Liver (tissue), 9 donors: Measurements from ENCODE around the gene CACNA1D. TPM values are rescaled to one million over a fixed set of nuclear protein-coding genes. Genes with fewer than 3 reads are reported as not detected.

Experiments used
- DNase-seq: peaks from one replicate; pipeline ENCODE4 v3.0.0-alpha.2; 2017; ENCODE audit warnings: low spot score
- H3K27ac ChIP-seq, 2 donors: one replicate each; pipeline ENCODE4 v1.7.0; 2013; ENCODE audit warnings: inconsistent platforms in 2 of 2, low read length in 2 of 2, control low read depth in 1 of 2, low read depth in 1 of 2, mild to moderate bottlenecking in 1 of 2
- H3K27me3 ChIP-seq, 4 donors: one replicate each; pipeline versions ENCODE4 v1.6.1 to v1.7.0; 2013; ENCODE audit warnings: low read length in 3 of 4, inconsistent platforms in 1 of 4, mild to moderate bottlenecking in 1 of 4, moderate library complexity in 1 of 4; ENCODE audit not compliant: control insufficient read depth in 4 of 4, insufficient read depth in 4 of 4
- H3K36me3 ChIP-seq, 4 donors: one replicate each; pipeline versions ENCODE4 v1.6.1 to v1.7.0; 2013; ENCODE audit warnings: low read length in 3 of 4, mild to moderate bottlenecking in 3 of 4, low read depth in 1 of 4, moderate library complexity in 1 of 4; ENCODE audit not compliant: control insufficient read depth in 4 of 4, insufficient read depth in 3 of 4
- H3K4me1 ChIP-seq, 4 donors: one replicate each; pipeline versions ENCODE4 v1.6.1 to v1.7.0; 2013; ENCODE audit warnings: low read length in 3 of 4, mild to moderate bottlenecking in 3 of 4, moderate library complexity in 1 of 4; ENCODE audit not compliant: control insufficient read depth in 4 of 4, insufficient read depth in 4 of 4
- H3K4me3 ChIP-seq, 3 donors: one replicate each; pipeline versions ENCODE4 v1.6.1 to v1.7.0; 2013; ENCODE audit warnings: low read length in 3 of 3, control low read depth in 1 of 3, low read depth in 1 of 3, mild to moderate bottlenecking in 1 of 3
- H3K9ac ChIP-seq, 2 donors: one replicate each; pipeline ENCODE4 v1.7.0; 2013; ENCODE audit warnings: low read length in 2 of 2, mild to moderate bottlenecking in 2 of 2, moderate library complexity in 2 of 2, control low read depth in 1 of 2, low read depth in 1 of 2
- H3K9me3 ChIP-seq, 4 donors: one replicate each; pipeline versions ENCODE4 v1.6.1 to v1.7.0; 2013; ENCODE audit warnings: low read length in 3 of 4; ENCODE audit not compliant: control insufficient read depth in 4 of 4
- ATF3 ChIP-seq: IDR thresholded peaks from 2 replicates; pipeline ENCODE4 v1.6.1; 2016; ENCODE audit warnings: antibody characterized with exemption
- CTCF ChIP-seq: fragments of 150-350 bp; IDR thresholded peaks from 2 replicates; pipeline ENCODE4 v1.5.1; 2017; ENCODE audit warnings: improper control_type of control experiment, low read depth, low read length; ENCODE audit not compliant: missing input control
- EGR1 ChIP-seq, 2 donors: IDR thresholded peaks; 2 replicates each; pipeline ENCODE4 v1.6.1; 2016 to 2018; ENCODE audit warnings: antibody characterized with exemption in 2 of 2, low read depth in 2 of 2
- FOXA1 ChIP-seq: IDR thresholded peaks from 2 replicates; pipeline ENCODE4 v1.6.1; 2016; ENCODE audit warnings: antibody characterized with exemption
- FOXA2 ChIP-seq: IDR thresholded peaks from 2 replicates; pipeline ENCODE4 v1.6.1; 2016; ENCODE audit warnings: antibody characterized with exemption
- GABPA ChIP-seq, 2 donors: IDR thresholded peaks in 1 of 2; conservative IDR thresholded peaks in 1 of 2; 2 replicates each; pipeline ENCODE4 v1.6.1; 2016; ENCODE audit warnings: antibody characterized with exemption in 2 of 2, mild to moderate bottlenecking in 1 of 2, moderate library complexity in 1 of 2
- HNF4A ChIP-seq, 2 donors: conservative IDR thresholded peaks; 2 replicates each; pipeline ENCODE4 v1.6.1; 2016; ENCODE audit warnings: antibody characterized with exemption in 2 of 2, mild to moderate bottlenecking in 2 of 2
- HNF4G ChIP-seq: IDR thresholded peaks from 2 replicates; pipeline ENCODE4 v1.6.1; 2016; ENCODE audit warnings: antibody characterized with exemption
- JUND ChIP-seq, 2 donors: IDR thresholded peaks; 2 replicates each; pipeline ENCODE4 v1.6.1; 2016; ENCODE audit warnings: antibody characterized with exemption in 2 of 2
- MAX ChIP-seq: IDR thresholded peaks from 2 replicates; pipeline ENCODE4 v1.6.1; 2016; ENCODE audit warnings: antibody characterized with exemption
- NR2F2 ChIP-seq: IDR thresholded peaks from 2 replicates; pipeline ENCODE4 v1.6.1; 2016; ENCODE audit warnings: antibody characterized with exemption
- RAD21 ChIP-seq, 2 donors: IDR thresholded peaks; 2 replicates each; pipeline ENCODE4 v1.6.1; 2016; ENCODE audit warnings: antibody characterized with exemption in 2 of 2, mild to moderate bottlenecking in 2 of 2
- REST ChIP-seq: IDR thresholded peaks from 2 replicates; pipeline ENCODE4 v1.6.1; 2016; ENCODE audit warnings: antibody characterized with exemption, mild to moderate bottlenecking
- RXRA ChIP-seq, 2 donors: IDR thresholded peaks; 2 replicates each; pipeline ENCODE4 v1.6.1; 2017 to 2018; ENCODE audit warnings: antibody characterized with exemption in 2 of 2, mild to moderate bottlenecking in 1 of 2
- SP1 ChIP-seq: IDR thresholded peaks from 2 replicates; pipeline ENCODE4 v1.6.1; 2018; ENCODE audit warnings: antibody characterized with exemption, mild to moderate bottlenecking
- TAF1 ChIP-seq: conservative IDR thresholded peaks from 2 replicates; pipeline ENCODE4 v1.6.1; 2016; ENCODE audit warnings: antibody characterized with exemption, mild to moderate bottlenecking
- YY1 ChIP-seq: IDR thresholded peaks from 2 replicates; pipeline ENCODE4 v1.6.1; 2016; ENCODE audit warnings: antibody characterized with exemption, mild to moderate bottlenecking
- ZBTB33 ChIP-seq: IDR thresholded peaks from 2 replicates; pipeline ENCODE4 v1.6.1; 2016; ENCODE audit warnings: antibody characterized with exemption
- WGBS: extraction: QIAGEN DNeasy Blood & Tissue Kit; methylation state at CpG from one replicate; pipeline ENCODE4 v1.1.7; 2013; 5-methylcytosine and 5-hydroxymethylcytosine counted together
- polyA plus RNA-seq, 2 donors: library from polyadenylated mRNA; stranded (reverse) in 1 of 2; unstranded in 1 of 2; fragments of 200-250 nt in 1 of 2; fragments of >200 nt in 1 of 2; fragmentation: Nextera tagmentation in 1 of 2; extraction: Ambion mirVana in 1 of 2; gene quantifications; one replicate each; pipeline versions ENCODE4 v1.2.1 to v1.2.3, GENCODE V29; 2013 to 2015
- total RNA-seq, 2 donors: library from RNA; depleted of rRNA; stranded (reverse); fragments of >200 nt; gene quantifications; one replicate each; pipeline ENCODE4 v1.2.3, GENCODE V29; 2014
- donor health status: healthy.
- donor health status: healthy.
- donor health status: healthy.
- donor health status: healthy.
- donor health status: healthy.

CACNA1D gene
- total and polyA plus RNA-seq, 4 donors = 1.8 to 18.9 (median 3.4) TPM

GRCh38 chr3:53624061-53624857 is 129.8 kb downstream of the CACNA1D start:
- H3K9ac ChIP-seq = no peak overlapping the region
- H3K4me1 ChIP-seq = no peaks in the 10 kb centered on the region
- no peak overlapping the region for H3K4me3 ChIP-seq
- no peaks in the 10 kb centered on the region for H3K36me3 ChIP-seq
- no peak for DNase-seq
- 84% methylated on average over 10 of the region's 10 CpGs for WGBS
- TF ChIP-seq HNF4G (no peak), RAD21 (IDR thresholded peaks at IDR 0.05) (no peak), ATF3 (no peak), FOXA2 (no peak), TAF1 (no peak), REST (no peak), GABPA (IDR thresholded peaks at IDR 0.05 in 1 of 2, conservative IDR thresholded peaks at IDR 0.05 in 1 of 2) (no peak), MAX (no peak), JUND (IDR thresholded peaks at IDR 0.05) (no peak), EGR1 (IDR thresholded peaks at IDR 0.05; ENCODE audit: low read depth in 2 of 2) (no peak), RXRA (IDR thresholded peaks at IDR 0.05) (no peak), HNF4A (conservative IDR thresholded peaks at IDR 0.05) (no peak), YY1 (no peak), FOXA1 (no peak), ZBTB33 (no peak), SP1 (no peak), CTCF (no peak), NR2F2 (no peak)
- H3K9me3 ChIP-seq = no peaks in the 10 kb centered on the region
- H3K27ac ChIP-seq = no peak overlapping the region
- H3K27me3 ChIP-seq = no peaks in the 10 kb centered on the region
